Neural cell (in vitro differentiated cells): ENCODE measurements around the gene FFAR3.
"Not testable (repeated sequence)": the region's sequence is repeated elsewhere in the genome, so short reads cannot be mapped to it uniquely, and the experiment has no call there.

Experiments used
- CTCF ChIP-seq: fragments of 450-650 bp; IDR thresholded peaks from 2 replicates; pipeline ENCODE4 v1.5.1; 2014; ENCODE audit warnings: antibody characterized with exemption, mild to moderate bottlenecking, moderate library complexity; ENCODE audit not compliant: poor library complexity, severe bottlenecking
- EP300 ChIP-seq: fragments of 450-650 bp; conservative IDR thresholded peaks from 2 replicates; pipeline ENCODE4 v1.6.1; 2014; ENCODE audit warnings: antibody characterized with exemption, mild to moderate bottlenecking, moderate library complexity; ENCODE audit not compliant: poor library complexity, severe bottlenecking
- EZH2 ChIP-seq: fragments of 200-600, 300-800 bp; shearing (Covaris generic), sonication (generic); IDR thresholded peaks from 2 replicates; pipeline ENCODE4 v1.6.1; 2014; ENCODE audit warnings: antibody characterized with exemption, low read length, borderline replicate concordance, mild to moderate bottlenecking; ENCODE audit not compliant: insufficient read depth, poor library complexity, severe bottlenecking
- POLR2AphosphoS5 ChIP-seq: IDR thresholded peaks from 2 replicates; pipeline ENCODE4 v1.6.1; 2012
- RAD21 ChIP-seq: fragments of 450-650 bp; conservative IDR thresholded peaks from 2 replicates; pipeline ENCODE4 v1.6.1; 2014; ENCODE audit warnings: antibody characterized with exemption, mild to moderate bottlenecking, moderate library complexity
- REST ChIP-seq: IDR thresholded peaks from 2 replicates; pipeline ENCODE4 v1.6.1; 2012; ENCODE audit warnings: borderline replicate concordance
- SMC3 ChIP-seq: fragments of 450-650 bp; conservative IDR thresholded peaks from 2 replicates; pipeline ENCODE4 v1.6.1; 2014; ENCODE audit warnings: antibody characterized with exemption, mild to moderate bottlenecking, moderate library complexity; ENCODE audit not compliant: poor library complexity
- TAF1 ChIP-seq: IDR thresholded peaks from 2 replicates; pipeline ENCODE4 v1.6.1; 2012; ENCODE audit warnings: low read depth

GRCh38 chr19:35379545-35379944, 21.3 kb downstream of the FFAR3 start:
- not testable (repeated sequence) for TF ChIP-seq CTCF, POLR2AphosphoS5, EZH2, SMC3, EP300, RAD21, TAF1, REST
